BE2C (cell line): Measurements from ENCODE around the gene GPRIN2.

ENCODE experiments used
- DNase-seq: peaks from one replicate; pipeline ENCODE4 v3.0.0-alpha.2; 2020
- H3K27me3 ChIP-seq: fragments of 250-450 bp; sonication (Bioruptor Pico); 2 replicates; pipeline ENCODE4 v1.5.1; 2020; ENCODE audit warnings: mild to moderate bottlenecking
- H3K36me3 ChIP-seq: fragments of 250-450 bp; sonication (Bioruptor Pico); 2 replicates; pipeline ENCODE4 v1.5.1; 2020; ENCODE audit warnings: mild to moderate bottlenecking
- H3K4me1 ChIP-seq: fragments of 250-450 bp; sonication (Bioruptor Pico); 2 replicates; pipeline ENCODE4 v1.5.1; 2020
- H3K4me3 ChIP-seq: 2 replicates; pipeline ENCODE4 v1.5.1; 2011; ENCODE audit warnings: low read depth, low read length
- H3K9me3 ChIP-seq: fragments of 250-450 bp; sonication (Bioruptor Pico); 2 replicates; pipeline ENCODE4 v1.5.1; 2020
- CTCF ChIP-seq: IDR thresholded peaks from 2 replicates; pipeline ENCODE4 v1.5.1; 2012; ENCODE audit warnings: mild to moderate bottlenecking, low read depth, low read length

The GPRIN2 gene

GRCh38 chr10:46527241-46527811 lies 29.1 kb downstream of the GPRIN2 start:
- Histone ChIP-seq H3K27me3 (no peaks in the 10 kb centered on the region), H3K4me1 (peaks cover 8% of the 10 kb centered on the region), H3K36me3 (no peaks in the 10 kb centered on the region), H3K9me3 (no peaks in the 10 kb centered on the region; the same call in 1 of the 2 replicates), H3K4me3 (no peak overlapping the region)
- TF ChIP-seq CTCF: no peak
- no peak for DNase-seq

GRCh38 chr10:46526682-46527038 lies 29.8 kb downstream of the GPRIN2 start:
- TF ChIP-seq CTCF: no peak
- DNase-seq: no peak
- H3K4me1 ChIP-seq: peaks cover 8% of the 10 kb centered on the region

GRCh38 chr10:46525824-46526681 lies 30.4 kb downstream of the GPRIN2 start:
- Histone ChIP-seq H3K4me3 (no peak overlapping the region), H3K27me3 (no peaks in the 10 kb centered on the region), H3K36me3 (no peaks in the 10 kb centered on the region), H3K4me1 (peaks cover 8% of the 10 kb centered on the region), H3K9me3 (no peaks in the 10 kb centered on the region; the same call in 1 of the 2 replicates)
- TF ChIP-seq CTCF: no peak
- no peak for DNase-seq

More at GRCh38 chr10:46526682-46527038, 29.8 kb downstream of the GPRIN2 start:
- Histone ChIP-seq H3K36me3 (no peaks in the 10 kb centered on the region), H3K27me3 (no peaks in the 10 kb centered on the region), H3K4me3 (no peak overlapping the region), H3K9me3 (no peaks in the 10 kb centered on the region; the same call in 1 of the 2 replicates)

- Histone ChIP-seq H3K9me3 (no peaks in the 10 kb centered on the region; the same call in 1 of the 2 replicates), H3K36me3 (no peaks in the 10 kb centered on the region), H3K4me3 (no peak overlapping the region), H3K27me3 (no peaks in the 10 kb centered on the region), H3K4me1 (peaks cover 8% of the 10 kb centered on the region)
- no peak for DNase-seq
- TF ChIP-seq CTCF: no peak
Observed at GRCh38 chr10:46525177-46525823, 31.2 kb downstream of the GPRIN2 start.

GRCh38 chr10:46524472-46525176 lies 31.8 kb downstream of the GPRIN2 start:
- no peak overlapping the region for H3K4me3 ChIP-seq
- peaks cover 8% of the 10 kb centered on the region for H3K4me1 ChIP-seq
- H3K9me3 ChIP-seq: no peaks in the 10 kb centered on the region; the same call in 1 of the 2 replicates
- DNase-seq: no peak
- H3K36me3 ChIP-seq: no peaks in the 10 kb centered on the region
- H3K27me3 ChIP-seq: no peaks in the 10 kb centered on the region
- no peak for TF ChIP-seq CTCF
